ENCODE measurements around the gene P4HB.

Gene P4HB

GRCh38 chr17:81867170-81867990, 7.0 kb upstream of the P4HB start:
- DNase-seq, result no peak

GRCh38 chr17:81866440-81867169, 6.3 kb upstream of the P4HB start:
- no peak for DNase-seq

GRCh38 chr17:81865733-81866439, 5.6 kb upstream of the P4HB start:
- DNase-seq, result no peak

- no peak for DNase-seq
Measured at GRCh38 chr17:81865358-81865732, 5.0 kb upstream of the P4HB start.

- DNase-seq, result no peak
Measured at GRCh38 chr17:81863833-81864768, 3.8 kb upstream of the P4HB start.

- DNase-seq, result no peak
Measured at GRCh38 chr17:81863123-81863675, 2.9 kb upstream of the P4HB start.

GRCh38 chr17:81860756-81861568, 627 bp upstream of the P4HB start:
- DNase-seq, result peak; percentile 97 to 100

- no peak for DNase-seq
Measured at GRCh38 chr17:81858967-81859905, 1.1 kb downstream of the P4HB start.

- no peak for DNase-seq
Measured at GRCh38 chr17:81858170-81858966, 2.0 kb downstream of the P4HB start.

- no peak for DNase-seq
Measured at GRCh38 chr17:81854974-81855774, 5.2 kb downstream of the P4HB start.

GRCh38 chr17:81852237-81852636, 8.1 kb downstream of the P4HB start:
- DNase-seq, result no peak

- no peak for DNase-seq
Measured at GRCh38 chr17:81851423-81851822, 8.9 kb downstream of the P4HB start.

GRCh38 chr17:81849457-81849856, 10.9 kb downstream of the P4HB start:
- DNase-seq, result no peak

GRCh38 chr17:81846743-81847689, 13.3 kb downstream of the P4HB start:
- no peak for DNase-seq

GRCh38 chr17:81845881-81846742, 14.2 kb downstream of the P4HB start:
- DNase-seq, result no peak

- DNase-seq, result no peak
Measured at GRCh38 chr17:81845361-81845760, 15.0 kb downstream of the P4HB start.
